ENCODE results near the gene GPR15. TPM values are rescaled to one million over a fixed set of nuclear protein-coding genes. Genes with fewer than 3 reads are reported as not detected.
A peak's percentile ranks its signal among the peaks of the same experiment; 100 is the strongest.
"Not testable (repeated sequence)": the region's sequence is repeated elsewhere in the genome, so short reads cannot be mapped to it uniquely, and the experiment has no call there.

The GPR15 gene
- total RNA-seq, 1 experiment from 2014 or later: not detected

GRCh38 chr3:98559769-98560168, 28.0 kb downstream of the GPR15 start:
- H3K36me3 ChIP-seq (replicated peaks; ENCODE audit: control insufficient read depth, insufficient read depth, low read length); H3K27me3 ChIP-seq (ENCODE audit: control insufficient read depth, insufficient read depth, low read length); H3K4me3 ChIP-seq (ENCODE audit: insufficient read depth, low read depth, low read length); DNase-seq: not testable (repeated sequence)

- Histone ChIP-seq H3K36me3 (replicated peaks; ENCODE audit: control insufficient read depth, insufficient read depth, low read length) (no peaks in the 10 kb centered on the region), H3K27me3 (ENCODE audit: control insufficient read depth, insufficient read depth, low read length) (no peaks in the 10 kb centered on the region)
These were observed 29.1 kb downstream of the GPR15 start for GRCh38 chr3:98560911-98561310.

GRCh38 chr3:98561727-98562521, 30.1 kb downstream of the GPR15 start:
- no peak for DNase-seq
- Histone ChIP-seq H3K36me3 (replicated peaks; ENCODE audit: control insufficient read depth, insufficient read depth, low read length) (no peaks in the 10 kb centered on the region), H3K4me3 (ENCODE audit: insufficient read depth, low read depth, low read length) (no peak overlapping the region), H3K27me3 (ENCODE audit: control insufficient read depth, insufficient read depth, low read length) (no peaks in the 10 kb centered on the region)

More at GRCh38 chr3:98560911-98561310, 29.1 kb downstream of the GPR15 start:
- no peak overlapping the region for H3K4me3 ChIP-seq (ENCODE audit: insufficient read depth, low read depth, low read length)
- DNase-seq: no peak

DNA sequence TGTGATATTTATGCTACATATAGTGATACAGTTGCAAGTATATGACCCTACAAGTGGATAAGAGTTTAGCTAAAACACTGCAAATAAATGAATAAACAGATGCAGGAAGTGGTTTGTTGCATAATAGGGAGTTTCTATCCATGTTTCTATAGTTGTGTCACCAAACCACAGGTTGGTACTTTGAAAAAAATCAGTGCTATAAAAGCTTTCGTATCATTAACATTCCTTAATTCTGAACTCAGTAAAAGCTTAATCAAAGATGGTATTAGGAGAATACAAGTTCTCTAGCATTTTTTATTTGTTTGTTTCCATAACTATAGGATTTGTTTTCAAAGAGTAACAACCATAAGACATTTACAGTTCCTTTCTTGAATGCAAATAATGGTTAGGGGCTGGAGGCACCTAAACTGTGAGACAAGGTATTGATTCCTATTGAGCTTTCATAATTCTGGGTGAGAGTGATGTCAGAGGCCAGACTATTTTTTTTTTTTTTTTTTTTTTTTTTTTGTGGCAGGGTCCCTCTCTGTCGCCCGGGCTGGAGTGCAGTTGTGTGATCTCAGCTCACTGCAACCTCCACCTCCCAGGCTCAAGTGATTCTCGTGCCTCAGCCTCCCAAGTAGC, 32.0 kb downstream of the GPR15 start:
- DNase-seq: no peak
- H3K36me3 ChIP-seq (replicated peaks; ENCODE audit: control insufficient read depth, insufficient read depth, low read length): no peaks in the 10 kb centered on the region
- H3K4me3 ChIP-seq (ENCODE audit: insufficient read depth, low read depth, low read length): no peak overlapping the region
- no peaks in the 10 kb centered on the region for H3K27me3 ChIP-seq (ENCODE audit: control insufficient read depth, insufficient read depth, low read length)

DNA sequence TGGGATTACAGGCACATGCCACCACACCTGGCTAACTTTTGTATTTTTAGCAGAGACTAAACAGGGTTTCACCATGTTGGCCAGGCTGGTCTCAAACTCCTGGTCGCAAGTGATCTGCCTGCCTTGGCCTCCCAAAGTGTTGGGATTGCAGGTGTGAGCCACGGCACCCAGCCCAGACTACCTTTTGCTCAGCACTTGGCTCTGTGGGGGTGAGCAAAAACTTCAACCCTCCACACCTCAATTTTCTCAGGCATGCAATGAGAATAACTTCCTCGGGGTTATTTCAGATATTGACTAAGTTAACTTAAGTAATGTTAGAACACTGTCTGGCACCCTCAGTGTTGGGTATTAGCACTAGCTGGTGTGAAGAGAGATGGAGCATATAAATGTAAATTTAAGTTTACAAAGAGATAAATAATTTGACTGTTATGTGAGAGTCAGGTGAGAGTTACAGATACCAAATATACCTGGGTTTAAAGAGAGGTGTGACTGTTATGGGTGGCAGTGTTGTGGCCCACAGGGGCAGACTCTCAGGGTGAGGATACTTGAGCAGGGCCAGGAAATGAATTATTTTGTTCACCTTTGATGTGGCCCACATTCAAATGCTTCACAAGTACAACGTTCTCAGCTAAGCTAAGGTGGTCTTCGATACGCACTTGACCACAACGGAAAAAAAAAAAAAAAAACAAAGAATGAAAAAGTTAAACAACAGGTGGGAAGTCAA, 32.7 kb downstream of the GPR15 start:
- Histone ChIP-seq H3K36me3 (replicated peaks; ENCODE audit: control insufficient read depth, insufficient read depth, low read length) (no peaks in the 10 kb centered on the region), H3K4me3 (ENCODE audit: insufficient read depth, low read depth, low read length) (no peak overlapping the region), H3K27me3 (ENCODE audit: control insufficient read depth, insufficient read depth, low read length) (no peaks in the 10 kb centered on the region)
- DNase-seq: no peak

GRCh38 chr3:98565237-98565643, 33.5 kb downstream of the GPR15 start:
- DNase-seq: no peak
- no peaks in the 10 kb centered on the region for H3K36me3 ChIP-seq (replicated peaks; ENCODE audit: control insufficient read depth, insufficient read depth, low read length)
- no peaks in the 10 kb centered on the region for H3K27me3 ChIP-seq (ENCODE audit: control insufficient read depth, insufficient read depth, low read length)
- H3K4me3 ChIP-seq (ENCODE audit: insufficient read depth, low read depth, low read length): no peak overlapping the region

GRCh38 chr3:98565843-98566242, 34.1 kb downstream of the GPR15 start:
- Histone ChIP-seq H3K27me3 (ENCODE audit: control insufficient read depth, insufficient read depth, low read length) (no peaks in the 10 kb centered on the region), H3K36me3 (replicated peaks; ENCODE audit: control insufficient read depth, insufficient read depth, low read length) (no peaks in the 10 kb centered on the region), H3K4me3 (ENCODE audit: insufficient read depth, low read depth, low read length) (no peak overlapping the region)
- no peak for DNase-seq

GRCh38 chr3:98567666-98568270, 36.0 kb downstream of the GPR15 start:
- no peaks in the 10 kb centered on the region for H3K36me3 ChIP-seq (replicated peaks; ENCODE audit: control insufficient read depth, insufficient read depth, low read length)

DNA sequence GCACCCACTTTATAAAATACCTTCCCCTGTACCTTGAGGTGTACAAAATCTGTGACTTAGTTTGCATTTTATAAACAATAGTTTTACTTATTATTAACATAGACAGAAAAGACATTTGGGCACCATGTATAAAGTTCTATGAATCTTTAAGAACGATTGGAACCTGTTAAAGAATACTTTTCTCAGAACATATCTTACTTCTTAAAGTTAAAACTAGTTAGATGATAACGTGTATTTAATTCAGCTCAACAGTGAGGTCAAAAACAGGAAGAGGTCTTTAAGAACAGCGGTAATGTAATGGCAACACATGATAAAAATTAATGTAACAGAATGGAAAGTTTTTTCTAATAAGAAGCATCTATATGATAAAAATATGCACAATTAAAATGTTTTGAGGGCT, 36.6 kb downstream of the GPR15 start:
- Histone ChIP-seq H3K36me3 (replicated peaks; ENCODE audit: control insufficient read depth, insufficient read depth, low read length) (no peaks in the 10 kb centered on the region), H3K27me3 (ENCODE audit: control insufficient read depth, insufficient read depth, low read length) (no peaks in the 10 kb centered on the region), H3K4me3 (ENCODE audit: insufficient read depth, low read depth, low read length) (no peak overlapping the region)
- DNase-seq: no peak

More at GRCh38 chr3:98567666-98568270, 36.0 kb downstream of the GPR15 start:
- Histone ChIP-seq H3K4me3 (ENCODE audit: insufficient read depth, low read depth, low read length) (no peak overlapping the region), H3K27me3 (ENCODE audit: control insufficient read depth, insufficient read depth, low read length) (no peaks in the 10 kb centered on the region)
- DNase-seq: no peak

- Histone ChIP-seq H3K4me3 (ENCODE audit: insufficient read depth, low read depth, low read length) (no peak overlapping the region), H3K27me3 (ENCODE audit: control insufficient read depth, insufficient read depth, low read length) (no peaks in the 10 kb centered on the region), H3K36me3 (replicated peaks; ENCODE audit: control insufficient read depth, insufficient read depth, low read length) (peaks cover 4% of the 10 kb centered on the region)
- DNase-seq: peak; percentile 47
These were observed 41.5 kb downstream of the GPR15 start for GRCh38 chr3:98573181-98573728.

GRCh38 chr3:98574132-98574531, 42.4 kb downstream of the GPR15 start:
- Histone ChIP-seq H3K36me3 (replicated peaks; ENCODE audit: control insufficient read depth, insufficient read depth, low read length) (peaks cover 6% of the 10 kb centered on the region), H3K27me3 (ENCODE audit: control insufficient read depth, insufficient read depth, low read length) (no peaks in the 10 kb centered on the region), H3K4me3 (ENCODE audit: insufficient read depth, low read depth, low read length) (no peak overlapping the region)
- DNase-seq: no peak

DNA sequence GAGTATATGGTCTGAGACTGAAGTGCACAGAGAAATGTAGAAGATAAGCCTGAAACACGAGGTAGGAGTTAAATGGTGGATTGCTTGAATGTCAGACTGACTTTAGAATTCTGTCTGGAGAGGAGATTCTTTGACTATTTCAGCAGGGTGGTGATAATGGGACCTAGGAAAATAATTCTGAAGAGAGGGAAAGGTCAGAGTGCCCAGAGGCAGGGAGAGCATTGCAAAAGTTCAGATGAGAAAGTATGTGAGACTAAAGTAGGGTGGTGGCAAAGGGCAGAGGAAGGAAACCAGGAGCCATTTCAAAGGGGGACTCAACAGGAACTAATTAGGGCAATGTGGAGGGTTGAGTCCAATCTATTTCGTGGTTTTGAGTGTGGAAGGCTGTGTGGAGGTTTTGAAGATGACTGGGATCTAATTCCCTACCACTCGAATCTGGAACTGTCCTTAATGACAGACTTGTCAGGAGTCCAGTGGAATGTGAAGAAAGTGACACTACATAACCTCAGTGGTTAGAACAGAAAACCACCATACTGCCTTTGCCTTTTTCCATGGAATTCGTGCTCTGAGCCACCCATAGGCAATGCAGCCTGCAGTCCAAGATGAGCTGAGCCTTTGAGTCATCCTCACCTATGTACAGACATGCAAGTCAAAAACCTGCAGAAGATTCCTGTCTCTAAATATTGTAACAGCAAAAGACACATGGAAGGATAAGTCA, 45.6 kb downstream of the GPR15 start:
- no peak for DNase-seq
- H3K27me3 ChIP-seq (ENCODE audit: control insufficient read depth, insufficient read depth, low read length): no peaks in the 10 kb centered on the region
- no peak overlapping the region for H3K4me3 ChIP-seq (ENCODE audit: insufficient read depth, low read depth, low read length)

DNA sequence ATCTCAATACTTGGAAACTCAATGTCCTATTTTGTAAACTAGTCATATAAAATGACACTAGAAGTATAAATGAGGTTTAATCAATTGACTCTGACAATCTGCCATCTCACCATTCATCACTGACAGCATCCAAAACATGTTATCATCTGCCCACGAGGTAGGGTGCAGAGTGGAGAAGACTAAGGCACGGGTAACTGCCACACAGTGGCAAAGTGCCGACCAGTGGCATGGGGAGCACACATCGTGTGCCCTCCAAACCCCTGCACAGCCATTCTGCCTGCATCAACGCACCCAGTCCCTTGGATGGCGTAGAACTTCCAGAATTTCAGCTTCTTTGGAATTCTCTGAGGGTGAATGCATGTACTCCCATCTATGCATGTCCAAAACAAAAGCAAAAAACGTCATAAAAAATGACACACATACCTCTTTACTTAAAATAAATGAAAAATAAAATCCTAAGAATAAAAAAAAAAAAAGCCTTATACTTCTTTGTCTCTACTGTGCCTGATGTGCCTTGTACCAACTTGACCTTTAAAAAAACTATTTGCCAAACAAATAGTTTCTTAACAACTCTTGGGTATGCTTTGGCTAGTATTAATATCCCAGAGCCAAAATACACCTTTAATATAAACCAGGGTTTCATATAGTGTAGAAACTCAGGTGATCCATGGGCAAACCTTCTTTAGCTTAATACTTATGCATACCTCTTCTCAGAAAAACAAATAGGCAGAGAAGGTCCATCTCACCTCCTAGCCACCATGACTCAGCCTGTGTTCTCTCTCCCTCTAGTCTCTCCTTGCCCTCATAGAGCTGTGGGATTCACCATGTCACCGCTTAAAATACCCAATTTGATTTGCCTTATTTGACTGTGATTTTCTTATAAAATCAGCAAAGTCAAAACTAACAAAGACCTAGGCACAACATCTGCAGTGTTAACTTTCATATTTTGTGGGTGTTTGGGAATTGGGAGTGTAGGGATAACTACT, 48.9 kb downstream of the GPR15 start:
- Histone ChIP-seq H3K27me3 (ENCODE audit: control insufficient read depth, insufficient read depth, low read length) (no peaks in the 10 kb centered on the region), H3K4me3 (ENCODE audit: insufficient read depth, low read depth, low read length) (no peak overlapping the region), H3K36me3 (replicated peaks; ENCODE audit: control insufficient read depth, insufficient read depth, low read length) (peaks cover 17% of the 10 kb centered on the region)
- DNase-seq: no peak

More for the DNA sequence above, 45.6 kb downstream of the GPR15 start:
- peaks cover 10% of the 10 kb centered on the region for H3K36me3 ChIP-seq (replicated peaks; ENCODE audit: control insufficient read depth, insufficient read depth, low read length)

Data from H7 (cell line).